Chondrocyte (in vitro differentiated cells): Measurements from ENCODE around the gene AURKAIP1. TPM values are rescaled to one million over a fixed set of nuclear protein-coding genes. Genes with fewer than 3 reads are reported as not detected.

ENCODE experiments used
- DNase-seq: peaks from one replicate; pipeline ENCODE4 v3.0.0; 2021; ENCODE audit warnings: mixed read lengths, low spot score
- H3K27ac Mint-ChIP-seq: one replicate; pipeline ENCODE4 v1.8.0; 2021; ENCODE audit warnings: mild to moderate bottlenecking, moderate library complexity, mixed read lengths; ENCODE audit not compliant: unreplicated experiment
- H3K27me3 Mint-ChIP-seq: 2 replicates; pipeline ENCODE4 v1.8.0; 2021; ENCODE audit warnings: low read depth, mixed read lengths
- H3K36me3 Mint-ChIP-seq: 2 replicates; pipeline ENCODE4 v1.8.0; 2021; ENCODE audit warnings: low read depth, mixed read lengths
- H3K4me1 Mint-ChIP-seq: 2 replicates; pipeline ENCODE4 v1.8.0; 2021; ENCODE audit warnings: low read depth, mild to moderate bottlenecking, mixed read lengths
- H3K4me3 Mint-ChIP-seq: one replicate; pipeline ENCODE4 v1.8.0; 2021; ENCODE audit warnings: mild to moderate bottlenecking, moderate library complexity, mixed read lengths; ENCODE audit not compliant: unreplicated experiment
- H3K9me3 Mint-ChIP-seq: 2 replicates; pipeline ENCODE4 v1.8.0; 2021; ENCODE audit warnings: low read depth, mixed read lengths
- total RNA-seq: library from RNA; stranded (reverse); gene quantifications from 3 replicates; pipeline ENCODE4 v1.2.1, GENCODE V29; 2021
- TF ChIP-seq, protein P1 (sequence below): fragments of 200-600 bp; sonication (generic); IDR thresholded peaks from 2 replicates; pipeline ENCODE4 v1.5.0; 2021; ENCODE audit warnings: antibody characterized with exemption, mild to moderate bottlenecking, moderate library complexity

Gene AURKAIP1
- total RNA-seq, 1 donor from 2014 or later: 89.0 TPM

DNA sequence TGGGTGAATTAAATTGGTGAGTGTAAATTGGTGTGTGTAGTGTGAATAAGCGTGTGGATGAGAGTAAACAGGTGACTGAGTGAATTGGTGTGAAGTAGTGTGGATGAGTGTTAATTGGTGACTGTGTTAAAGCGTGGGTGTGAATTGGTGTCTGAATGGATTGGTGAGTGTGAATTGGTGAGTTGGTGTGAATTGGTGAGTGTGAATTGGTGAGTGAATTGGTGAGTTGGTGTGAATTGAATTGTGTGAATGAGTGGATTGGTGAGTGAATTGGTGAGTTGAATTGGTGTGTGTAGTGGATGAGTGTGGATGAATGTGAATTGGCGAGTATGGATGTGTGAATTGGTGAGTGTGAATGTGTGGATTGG lies 8.3 kb downstream of the AURKAIP1 start:
- H3K27me3 Mint-ChIP-seq: no peaks in the 10 kb centered on the region
- DNase-seq: no peak
- peaks cover 7% of the 10 kb centered on the region for H3K4me1 Mint-ChIP-seq
- no peak overlapping the region for H3K4me3 Mint-ChIP-seq
- TF ChIP-seq, protein P1, sequence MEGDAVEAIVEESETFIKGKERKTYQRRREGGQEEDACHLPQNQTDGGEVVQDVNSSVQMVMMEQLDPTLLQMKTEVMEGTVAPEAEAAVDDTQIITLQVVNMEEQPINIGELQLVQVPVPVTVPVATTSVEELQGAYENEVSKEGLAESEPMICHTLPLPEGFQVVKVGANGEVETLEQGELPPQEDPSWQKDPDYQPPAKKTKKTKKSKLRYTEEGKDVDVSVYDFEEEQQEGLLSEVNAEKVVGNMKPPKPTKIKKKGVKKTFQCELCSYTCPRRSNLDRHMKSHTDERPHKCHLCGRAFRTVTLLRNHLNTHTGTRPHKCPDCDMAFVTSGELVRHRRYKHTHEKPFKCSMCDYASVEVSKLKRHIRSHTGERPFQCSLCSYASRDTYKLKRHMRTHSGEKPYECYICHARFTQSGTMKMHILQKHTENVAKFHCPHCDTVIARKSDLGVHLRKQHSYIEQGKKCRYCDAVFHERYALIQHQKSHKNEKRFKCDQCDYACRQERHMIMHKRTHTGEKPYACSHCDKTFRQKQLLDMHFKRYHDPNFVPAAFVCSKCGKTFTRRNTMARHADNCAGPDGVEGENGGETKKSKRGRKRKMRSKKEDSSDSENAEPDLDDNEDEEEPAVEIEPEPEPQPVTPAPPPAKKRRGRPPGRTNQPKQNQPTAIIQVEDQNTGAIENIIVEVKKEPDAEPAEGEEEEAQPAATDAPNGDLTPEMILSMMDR: no peak
- no peaks in the 10 kb centered on the region for H3K36me3 Mint-ChIP-seq
- no peaks in the 10 kb centered on the region for H3K9me3 Mint-ChIP-seq
- H3K27ac Mint-ChIP-seq: no peak overlapping the region

DNA sequence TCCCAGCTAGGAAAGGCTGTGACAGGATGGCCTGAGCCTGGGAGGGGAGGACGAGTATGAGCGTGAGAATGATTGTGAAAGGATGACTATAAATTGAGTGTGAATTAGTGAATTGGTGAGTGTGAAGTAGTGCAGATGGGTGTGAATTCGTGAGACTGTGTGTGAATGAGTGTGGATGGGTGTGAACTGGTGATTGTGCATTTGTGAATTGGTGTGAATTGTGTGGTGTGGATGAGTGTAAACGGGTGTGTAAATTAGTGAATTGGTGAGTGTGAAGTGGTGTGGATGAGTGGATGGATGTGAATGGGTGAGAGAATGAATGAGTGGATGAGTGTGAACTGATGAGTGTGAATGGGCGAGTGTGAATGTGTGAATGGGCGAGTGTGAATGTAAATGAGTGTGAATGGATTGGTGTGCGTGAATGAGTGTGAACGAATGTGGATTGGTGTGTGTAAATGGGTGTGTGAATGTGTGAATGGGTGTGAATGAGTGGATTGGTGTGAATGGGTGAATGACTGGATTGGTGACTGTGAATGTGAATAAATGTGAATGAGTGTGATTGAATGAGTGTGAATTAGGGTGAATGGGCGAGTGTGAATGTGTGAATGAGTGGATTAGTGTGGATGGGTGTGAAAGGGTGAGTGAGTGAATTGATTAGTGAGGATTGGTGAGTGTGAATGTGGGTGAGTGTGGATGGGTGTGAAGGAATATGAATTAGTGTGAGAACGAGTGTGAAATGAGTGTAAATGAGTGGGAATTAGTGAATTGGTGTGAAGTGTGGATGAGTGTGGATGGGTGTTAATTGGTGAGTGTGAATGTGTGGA lies 8.9 kb downstream of the AURKAIP1 start:
- H3K4me1 Mint-ChIP-seq: peaks cover 10% of the 10 kb centered on the region
- H3K27me3 Mint-ChIP-seq: no peaks in the 10 kb centered on the region
- no peaks in the 10 kb centered on the region for H3K9me3 Mint-ChIP-seq
- DNase-seq: no peak
- H3K27ac Mint-ChIP-seq: no peak overlapping the region
- TF ChIP-seq, protein P1: no peak
- no peak overlapping the region for H3K4me3 Mint-ChIP-seq
- H3K36me3 Mint-ChIP-seq: no peaks in the 10 kb centered on the region

DNA sequence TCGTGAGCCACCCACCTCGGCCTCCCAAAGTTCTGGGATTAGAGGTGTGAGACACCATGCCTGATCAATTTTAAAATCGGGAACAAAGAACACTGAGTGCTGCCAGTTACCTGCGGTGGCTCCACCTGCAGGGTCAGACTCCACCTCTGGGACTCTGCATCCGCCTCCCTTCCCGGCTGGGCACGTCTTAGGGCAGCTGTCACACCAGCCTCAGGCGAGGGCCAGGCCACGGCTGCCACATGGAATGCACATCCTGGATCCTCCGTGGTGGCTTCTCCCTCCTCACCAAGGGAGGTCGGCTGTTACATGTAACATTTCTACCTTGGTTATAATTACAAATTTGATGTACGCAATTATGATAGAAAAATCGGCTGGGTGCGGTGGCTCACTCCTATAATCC lies 10.7 kb downstream of the AURKAIP1 start:
- peaks cover 27% of the 10 kb centered on the region for H3K4me1 Mint-ChIP-seq
- H3K36me3 Mint-ChIP-seq: no peaks in the 10 kb centered on the region
- H3K4me3 Mint-ChIP-seq: no peak overlapping the region
- DNase-seq: peak; percentile 75
- H3K9me3 Mint-ChIP-seq: no peaks in the 10 kb centered on the region
- TF ChIP-seq, protein P1: no peak
- H3K27ac Mint-ChIP-seq: no peak overlapping the region
- H3K27me3 Mint-ChIP-seq: no peaks in the 10 kb centered on the region

DNA sequence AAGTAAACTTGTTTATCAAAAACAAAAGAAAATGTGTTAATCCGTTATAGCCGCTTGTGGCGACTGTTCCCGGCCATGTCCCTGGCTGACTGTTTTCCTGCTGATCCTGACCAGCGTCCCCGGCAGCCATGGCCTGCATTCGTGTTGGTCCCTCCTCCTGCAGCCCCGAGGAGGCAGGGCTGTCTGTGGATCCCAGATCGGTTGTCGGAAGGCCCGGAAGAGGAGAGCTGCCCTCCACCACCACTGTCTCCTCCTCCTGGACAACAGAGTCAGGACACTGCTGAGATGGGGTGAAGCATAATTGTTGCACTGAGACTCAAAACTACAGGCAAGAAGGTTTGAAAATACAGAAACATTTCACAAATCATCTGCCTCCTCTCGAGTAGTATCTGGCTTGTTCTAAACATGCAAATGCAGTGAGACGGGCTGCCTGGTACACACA lies 13.0 kb downstream of the AURKAIP1 start:
- Mint-ChIP-seq H3K27ac (peak overlapping the region; percentile 90), H3K4me1 (peaks cover 47% of the 10 kb centered on the region), H3K9me3 (no peaks in the 10 kb centered on the region), H3K36me3 (no peaks in the 10 kb centered on the region), H3K4me3 (peak overlapping the region; percentile 42), H3K27me3 (no peaks in the 10 kb centered on the region)
- TF ChIP-seq, protein P1: peak; percentile 64
- no peak for DNase-seq

DNA sequence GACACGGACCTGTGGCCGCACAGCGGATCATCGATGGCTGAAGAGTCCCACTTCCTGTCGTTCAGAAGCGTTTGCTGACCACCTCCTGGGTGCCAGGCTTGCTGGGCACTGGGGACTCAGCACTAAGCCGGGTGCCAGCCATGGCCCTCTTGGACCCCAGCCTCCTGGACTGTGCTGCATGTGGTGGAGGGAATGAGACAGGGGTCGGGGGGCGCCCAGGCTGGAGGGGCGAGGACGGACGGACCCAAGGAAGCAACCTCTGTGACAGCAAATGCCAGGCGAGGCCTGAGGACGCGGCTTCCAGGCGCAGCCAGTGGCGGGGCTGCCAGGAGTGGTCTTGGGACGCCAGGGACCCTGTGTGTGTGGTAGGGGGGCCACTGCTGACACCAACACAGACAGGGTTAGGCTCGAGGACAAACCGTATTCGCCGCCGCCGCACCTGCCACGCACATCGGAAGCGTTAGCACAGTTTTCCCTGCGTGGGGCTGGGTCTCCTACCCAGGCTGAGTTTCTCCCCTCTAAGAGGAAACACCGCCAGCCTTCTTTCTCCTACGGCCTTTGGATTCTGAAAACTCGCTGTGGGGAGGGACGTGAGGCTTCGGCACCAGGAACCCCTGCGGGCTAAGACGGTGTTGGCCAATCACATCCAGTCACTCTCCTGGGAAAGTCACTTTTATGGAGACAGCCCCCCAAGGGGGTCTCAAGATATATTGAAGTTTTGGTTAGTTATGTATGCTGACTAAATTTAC lies 13.6 kb downstream of the AURKAIP1 start:
- Mint-ChIP-seq H3K27ac (peak overlapping the region; percentile 90), H3K27me3 (no peaks in the 10 kb centered on the region), H3K36me3 (no peaks in the 10 kb centered on the region), H3K4me3 (peak overlapping the region; percentile 42), H3K9me3 (no peaks in the 10 kb centered on the region), H3K4me1 (peaks cover 48% of the 10 kb centered on the region)
- TF ChIP-seq, protein P1: no peak
- DNase-seq: no peak
